ENCODE measurements around the gene KAZN.

- no peak for TF ChIP-seq CTCF (IDR thresholded peaks at IDR 0.05; ENCODE audit: poor library complexity)
- TF ChIP-seq EZH2 (IDR thresholded peaks at IDR 0.05; ENCODE audit: borderline replicate concordance) = no peak
- TF ChIP-seq EZH2phosphoT487 (IDR thresholded peaks at IDR 0.05; ENCODE audit: low read depth, severe bottlenecking, unreplicated experiment) = no peak
These were observed 144.9 kb downstream of the KAZN start for GRCh38 chr1:14743368-14743767.
